HL-60 (cell line): Measurements from ENCODE around the gene TP73.

Experiments used
- DNase-seq, 2 experiments: peaks; one replicate each; pipeline ENCODE4 v3.0.0-alpha.2; 2010 to 2020; ENCODE audit warnings: low read depth in 1 of 2, low spot score in 1 of 2
- H3K27ac ChIP-seq: fragments of 250-450 bp; sonication (Bioruptor Pico); replicated peaks from 2 replicates; pipeline ENCODE4 v1.5.1; 2020; ENCODE audit warnings: mild to moderate bottlenecking, moderate library complexity
- H3K27me3 ChIP-seq: fragments of 250-450 bp; sonication (Bioruptor Pico); 2 replicates; pipeline ENCODE4 v1.5.1; 2021; ENCODE audit warnings: mild to moderate bottlenecking, moderate library complexity; ENCODE audit not compliant: insufficient read depth, poor library complexity, severe bottlenecking
- H3K4me3 ChIP-seq: replicated peaks from 2 replicates; pipeline ENCODE4 v1.5.1; 2011; ENCODE audit warnings: mild to moderate bottlenecking, control low read depth, low read length; ENCODE audit not compliant: insufficient read depth
- CTCF ChIP-seq: IDR thresholded peaks from one replicate; pipeline ENCODE4 v1.5.1; 2011; ENCODE audit warnings: low read length, control low read depth, inconsistent platforms; ENCODE audit not compliant: insufficient read depth
- GABPA ChIP-seq: IDR thresholded peaks from 2 replicates; pipeline ENCODE4 v1.6.1; 2012; ENCODE audit warnings: low read depth
- POLR2AphosphoS5 ChIP-seq: IDR thresholded peaks from 2 replicates; pipeline ENCODE4 v1.6.1; 2012; ENCODE audit warnings: low read depth
- REST ChIP-seq: IDR thresholded peaks from 2 replicates; pipeline ENCODE4 v1.6.1; 2012; ENCODE audit warnings: low read depth; ENCODE audit not compliant: insufficient replicate concordance
- SPI1 ChIP-seq: IDR thresholded peaks from 2 replicates; pipeline ENCODE4 v1.6.1; 2012; ENCODE audit warnings: low read depth, mild to moderate bottlenecking, borderline replicate concordance

TP73 gene

GRCh38 chr1:3761296-3762010 lies 109.1 kb downstream of the TP73 start:
- TF ChIP-seq POLR2AphosphoS5, result no peak
- TF ChIP-seq CTCF, result no peak
- no peak for TF ChIP-seq REST
- no peak for TF ChIP-seq SPI1
- TF ChIP-seq GABPA, result no peak
- Histone ChIP-seq H3K27me3 (peaks cover 5% of the 10 kb centered on the region), H3K4me3 (no peak overlapping the region), H3K27ac (no peak overlapping the region)
- no peak for DNase-seq

- DNase-seq, result no peak
- TF ChIP-seq GABPA, result no peak
- TF ChIP-seq POLR2AphosphoS5, result no peak
- no peak for TF ChIP-seq CTCF
- no peak for TF ChIP-seq SPI1
- TF ChIP-seq REST, result no peak
- Histone ChIP-seq H3K27me3 (peaks cover 5% of the 10 kb centered on the region), H3K4me3 (no peak overlapping the region), H3K27ac (no peak overlapping the region)
Measured at GRCh38 chr1:3762151-3762872, 110.0 kb downstream of the TP73 start.

GRCh38 chr1:3762873-3763228 lies 110.5 kb downstream of the TP73 start:
- TF ChIP-seq GABPA, result no peak
- H3K4me3 ChIP-seq, result no peak overlapping the region
- no peak for DNase-seq
- H3K27me3 ChIP-seq, result peaks cover 5% of the 10 kb centered on the region
- H3K27ac ChIP-seq, result no peak overlapping the region

- DNase-seq, result no peak
- TF ChIP-seq REST, result no peak
- no peak for TF ChIP-seq CTCF
- TF ChIP-seq GABPA, result no peak
- H3K27me3 ChIP-seq, result peaks cover 5% of the 10 kb centered on the region
- H3K4me3 ChIP-seq, result no peak overlapping the region
- H3K27ac ChIP-seq, result no peak overlapping the region
Measured at GRCh38 chr1:3763351-3764125, 111.2 kb downstream of the TP73 start.
